HG03159 (cell line): ENCODE data around the gene TEC.
"Not testable (repeated sequence)": the region's sequence is repeated elsewhere in the genome, so short reads cannot be mapped to it uniquely, and the experiment has no call there.

Experiments used
- ATAC-seq: cut with Tn5 transposase; IDR thresholded peaks from one replicate; pipeline ENCODE4 v1.9.1; 2021; ENCODE audit warnings: mild to moderate bottlenecking, moderate library complexity; ENCODE audit not compliant: unreplicated experiment

The TEC gene

GRCh38 chr4:48197643-48198237 lies 71.9 kb downstream of the TEC start:
- no peak for ATAC-seq

- peak; percentile 60 for ATAC-seq
These were observed 72.7 kb downstream of the TEC start for GRCh38 chr4:48196758-48197504.

- no peak for ATAC-seq
These were observed 73.8 kb downstream of the TEC start for GRCh38 chr4:48195853-48196252.

GRCh38 chr4:48195374-48195773 lies 74.3 kb downstream of the TEC start:
- ATAC-seq: no peak

- ATAC-seq: no peak
These were observed 74.7 kb downstream of the TEC start for GRCh38 chr4:48194971-48195370.

GRCh38 chr4:48193921-48194468 lies 75.6 kb downstream of the TEC start:
- no peak for ATAC-seq

- no peak for ATAC-seq
These were observed 76.4 kb downstream of the TEC start for GRCh38 chr4:48193096-48193836.

GRCh38 chr4:48191758-48192157 lies 77.9 kb downstream of the TEC start:
- ATAC-seq: no peak

GRCh38 chr4:48190839-48191238 lies 78.8 kb downstream of the TEC start:
- ATAC-seq: no peak

GRCh38 chr4:48189731-48190130 lies 79.9 kb downstream of the TEC start:
- ATAC-seq: no peak

- ATAC-seq: no peak
These were observed 81.2 kb downstream of the TEC start for GRCh38 chr4:48188390-48188789.

- no peak for ATAC-seq
These were observed 81.8 kb downstream of the TEC start for GRCh38 chr4:48187813-48188212.

- ATAC-seq: not testable (repeated sequence)
These were observed 82.6 kb downstream of the TEC start for GRCh38 chr4:48187066-48187465.

- not testable (repeated sequence) for ATAC-seq
These were observed 83.2 kb downstream of the TEC start for GRCh38 chr4:48186394-48186793.

- no peak for ATAC-seq
These were observed 84.8 kb downstream of the TEC start for GRCh38 chr4:48184882-48185281.

- ATAC-seq: no peak
These were observed 89.4 kb downstream of the TEC start for GRCh38 chr4:48180234-48180633.

GRCh38 chr4:48178931-48179330 lies 90.7 kb downstream of the TEC start:
- no peak for ATAC-seq

- ATAC-seq: no peak
These were observed 93.8 kb downstream of the TEC start for GRCh38 chr4:48175806-48176205.

GRCh38 chr4:48175328-48175727 lies 94.3 kb downstream of the TEC start:
- no peak for ATAC-seq

- ATAC-seq: peak; percentile 53
These were observed 96.3 kb downstream of the TEC start for GRCh38 chr4:48173056-48173991.

GRCh38 chr4:48172651-48173050 lies 97.0 kb downstream of the TEC start:
- no peak for ATAC-seq
